Loucy (cell line): ENCODE results near the gene ASPRV1.

ENCODE experiments used
- CTCF ChIP-seq: fragments of 200-600 bp; sonication (generic); conservative IDR thresholded peaks from 2 replicates; pipeline ENCODE4 v1.5.1; 2014; ENCODE audit warnings: mild to moderate bottlenecking, antibody characterized with exemption, low read length
- EZH2phosphoT487 ChIP-seq: fragments of 200-600 bp; IDR thresholded peaks from 2 replicates; pipeline ENCODE4 v1.6.1; 2018; ENCODE audit warnings: antibody characterized with exemption, mild to moderate bottlenecking, moderate library complexity, borderline replicate concordance

- TF ChIP-seq CTCF (no peak), EZH2phosphoT487 (no peak)
Observed at GRCh38 chr2:69960821-69961220, 610 bp downstream of the ASPRV1 start.
